ENCODE results near the gene CBX1.

CBX1 gene

DNA sequence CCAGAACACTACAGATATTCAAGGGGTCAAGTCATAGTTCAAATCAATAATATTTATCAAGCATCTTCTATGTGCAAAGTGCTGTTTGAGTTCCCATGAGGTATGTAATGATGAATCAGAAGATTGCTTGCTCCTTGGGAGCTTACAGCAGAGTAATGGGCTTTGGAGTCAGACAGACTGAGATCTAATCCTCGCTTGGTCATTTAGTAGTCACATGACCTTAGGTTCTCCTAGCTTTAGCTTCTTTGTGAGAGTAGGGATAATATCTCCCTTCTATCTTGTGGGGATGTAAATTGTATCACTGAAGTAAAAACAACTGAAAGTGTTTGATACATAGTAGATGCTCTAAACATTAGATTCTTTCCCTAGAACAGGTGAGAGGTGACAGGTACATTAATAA, 36.4 kb upstream of the CBX1 start:
- DNase-seq (ENCODE audit: low read depth, low spot score), result no peak
- no CpG with 5 or more reads among the region's 1 CpG for whole genome bisulfite sequencing (ENCODE audit: insufficient coverage, insufficient read length)
- Histone ChIP-seq H3K9me3 (ENCODE audit: control insufficient read depth, insufficient read depth, low read length) (no peaks in the 10 kb centered on the region), H3K4me3 (ENCODE audit: low read length) (no peak overlapping the region), H3K4me1 (ENCODE audit: control insufficient read depth, insufficient read depth, low read length) (no peaks in the 10 kb centered on the region), H3K27me3 (ENCODE audit: control insufficient read depth, insufficient read depth, low read length) (no peaks in the 10 kb centered on the region), H3K36me3 (ENCODE audit: control insufficient read depth, insufficient read depth, low read length) (no peaks in the 10 kb centered on the region), H3K27ac (ENCODE audit: low read length) (no peak overlapping the region)

DNA sequence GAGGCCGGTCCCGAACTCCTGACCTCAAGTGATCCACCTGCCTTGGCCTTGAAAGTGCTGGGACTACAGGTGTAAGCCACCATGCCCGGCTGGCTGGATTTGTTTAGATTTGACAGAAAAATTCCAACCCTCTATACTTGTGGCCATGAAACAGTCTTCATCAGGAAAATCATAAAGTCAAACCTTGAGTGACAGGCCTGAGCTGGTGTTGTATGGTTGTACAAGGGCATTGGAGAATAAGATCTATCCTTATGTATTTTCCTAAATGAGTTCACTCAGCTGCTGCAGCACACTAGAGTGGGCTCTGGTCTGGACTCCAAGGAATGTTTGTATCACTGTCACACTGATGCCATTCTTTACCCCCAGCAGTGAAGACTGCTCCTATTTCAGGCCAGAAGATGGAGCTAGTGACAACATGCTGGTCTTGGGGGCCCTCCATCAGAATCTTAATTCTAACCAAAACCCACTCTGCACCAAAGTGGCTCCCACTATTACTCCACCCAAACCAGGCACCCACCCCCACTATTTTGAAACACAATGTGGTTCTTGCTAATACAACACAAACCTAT, 33.7 kb upstream of the CBX1 start:
- no CpG with 5 or more reads among the region's 3 CpGs for WGBS (ENCODE audit: insufficient coverage, insufficient read length)
- Histone ChIP-seq H3K4me1 (ENCODE audit: control insufficient read depth, insufficient read depth, low read length) (no peaks in the 10 kb centered on the region), H3K36me3 (ENCODE audit: control insufficient read depth, insufficient read depth, low read length) (no peaks in the 10 kb centered on the region), H3K27ac (ENCODE audit: low read length) (no peak overlapping the region), H3K4me3 (ENCODE audit: low read length) (no peak overlapping the region), H3K9me3 (ENCODE audit: control insufficient read depth, insufficient read depth, low read length) (no peaks in the 10 kb centered on the region), H3K27me3 (ENCODE audit: control insufficient read depth, insufficient read depth, low read length) (no peaks in the 10 kb centered on the region)
- no peak for DNase-seq (ENCODE audit: low read depth, low spot score)

DNA sequence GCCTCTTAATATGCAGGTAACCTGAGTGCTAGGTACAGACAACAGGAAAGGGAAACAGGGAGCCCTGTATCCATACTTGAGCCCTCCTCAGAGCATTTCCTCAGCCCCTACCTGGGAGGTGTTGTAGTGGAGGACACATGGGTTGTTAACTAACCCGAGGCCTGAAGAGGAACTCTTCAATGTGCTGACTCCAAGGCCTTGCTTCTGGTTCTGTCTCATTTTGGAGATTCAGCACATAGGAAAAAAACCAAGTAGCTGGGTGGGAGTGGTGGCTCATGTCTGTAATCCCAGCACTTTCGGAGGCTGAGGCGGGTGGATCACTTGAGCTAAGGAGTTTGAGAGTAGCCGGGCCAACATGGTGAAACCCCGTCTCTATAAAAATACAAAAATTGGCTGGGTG, 31.1 kb upstream of the CBX1 start:
- WGBS (ENCODE audit: insufficient coverage, insufficient read length), result no CpG with 5 or more reads among the region's 5 CpGs
- DNase-seq (ENCODE audit: low read depth, low spot score), result no peak
- no peaks in the 10 kb centered on the region for H3K4me1 ChIP-seq (ENCODE audit: control insufficient read depth, insufficient read depth, low read length)
- H3K36me3 ChIP-seq (ENCODE audit: control insufficient read depth, insufficient read depth, low read length), result no peaks in the 10 kb centered on the region
- no peak overlapping the region for H3K27ac ChIP-seq (ENCODE audit: low read length)
- no peak overlapping the region for H3K4me3 ChIP-seq (ENCODE audit: low read length)
- H3K9me3 ChIP-seq (ENCODE audit: control insufficient read depth, insufficient read depth, low read length), result no peaks in the 10 kb centered on the region
- no peaks in the 10 kb centered on the region for H3K27me3 ChIP-seq (ENCODE audit: control insufficient read depth, insufficient read depth, low read length)

DNA sequence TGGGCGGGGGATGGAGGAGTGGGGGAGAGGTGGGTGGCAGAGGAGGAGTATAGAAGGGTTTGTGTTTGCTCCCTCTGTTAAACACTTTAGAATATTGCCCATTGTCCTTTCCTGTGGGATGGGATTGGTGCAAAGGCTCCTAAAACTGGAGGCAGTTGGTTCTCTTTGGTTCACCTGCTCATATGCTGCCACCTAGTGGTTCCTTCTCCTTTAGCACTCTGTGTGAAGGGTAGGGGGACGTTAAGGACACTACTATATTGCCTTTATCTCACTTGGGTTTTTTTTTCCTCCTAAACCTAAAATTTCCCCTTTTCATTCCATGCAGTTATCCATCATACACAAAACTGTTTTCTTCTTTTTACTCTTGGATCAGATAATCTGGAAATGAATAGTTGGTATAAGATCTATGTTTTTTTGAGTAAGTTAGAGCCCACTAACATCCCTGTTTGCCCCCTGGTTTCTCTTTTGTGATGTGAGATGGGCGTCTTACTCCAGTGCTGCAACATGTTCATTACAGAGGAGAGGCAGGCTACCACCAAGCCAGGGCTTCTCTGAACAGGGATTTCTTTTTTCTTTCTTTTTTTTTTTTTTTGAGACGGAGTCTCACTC, 30.0 kb upstream of the CBX1 start:
- DNase-seq (ENCODE audit: low read depth, low spot score), result peak; percentile 76
- Histone ChIP-seq H3K27me3 (ENCODE audit: control insufficient read depth, insufficient read depth, low read length) (no peaks in the 10 kb centered on the region), H3K4me1 (ENCODE audit: control insufficient read depth, insufficient read depth, low read length) (no peaks in the 10 kb centered on the region), H3K9me3 (ENCODE audit: control insufficient read depth, insufficient read depth, low read length) (no peaks in the 10 kb centered on the region), H3K27ac (ENCODE audit: low read length) (no peak overlapping the region), H3K36me3 (ENCODE audit: control insufficient read depth, insufficient read depth, low read length) (no peaks in the 10 kb centered on the region), H3K4me3 (ENCODE audit: low read length) (no peak overlapping the region)
- no CpG with 5 or more reads among the region's 4 CpGs for WGBS (ENCODE audit: insufficient coverage, insufficient read length)

DNA sequence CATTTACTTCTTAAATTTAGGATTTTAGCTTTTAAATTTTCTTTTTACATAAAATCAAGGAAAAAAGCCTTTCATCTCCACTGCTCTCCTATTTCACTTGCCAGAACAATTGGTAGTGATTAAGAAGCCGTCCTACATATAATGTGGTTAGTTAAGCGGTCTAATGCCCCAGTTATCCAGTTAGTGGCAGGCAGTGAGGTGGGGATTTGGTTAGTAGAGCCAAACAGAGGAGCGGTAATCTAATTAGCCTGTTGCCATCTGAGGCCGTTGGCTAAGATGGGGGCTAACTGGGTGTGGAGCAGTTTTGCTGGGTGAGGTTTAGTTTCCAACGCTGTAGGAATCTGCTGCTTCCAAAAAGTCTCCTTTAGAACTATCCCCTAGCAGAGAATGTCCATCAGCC, 28.7 kb upstream of the CBX1 start:
- Histone ChIP-seq H3K27me3 (ENCODE audit: control insufficient read depth, insufficient read depth, low read length) (no peaks in the 10 kb centered on the region), H3K4me3 (ENCODE audit: low read length) (no peak overlapping the region), H3K4me1 (ENCODE audit: control insufficient read depth, insufficient read depth, low read length) (no peaks in the 10 kb centered on the region), H3K27ac (ENCODE audit: low read length) (no peak overlapping the region), H3K9me3 (ENCODE audit: control insufficient read depth, insufficient read depth, low read length) (no peaks in the 10 kb centered on the region), H3K36me3 (ENCODE audit: control insufficient read depth, insufficient read depth, low read length) (no peaks in the 10 kb centered on the region)
- DNase-seq (ENCODE audit: low read depth, low spot score), result no peak
- no CpG with 5 or more reads among the region's 5 CpGs for WGBS (ENCODE audit: insufficient coverage, insufficient read length)

DNA sequence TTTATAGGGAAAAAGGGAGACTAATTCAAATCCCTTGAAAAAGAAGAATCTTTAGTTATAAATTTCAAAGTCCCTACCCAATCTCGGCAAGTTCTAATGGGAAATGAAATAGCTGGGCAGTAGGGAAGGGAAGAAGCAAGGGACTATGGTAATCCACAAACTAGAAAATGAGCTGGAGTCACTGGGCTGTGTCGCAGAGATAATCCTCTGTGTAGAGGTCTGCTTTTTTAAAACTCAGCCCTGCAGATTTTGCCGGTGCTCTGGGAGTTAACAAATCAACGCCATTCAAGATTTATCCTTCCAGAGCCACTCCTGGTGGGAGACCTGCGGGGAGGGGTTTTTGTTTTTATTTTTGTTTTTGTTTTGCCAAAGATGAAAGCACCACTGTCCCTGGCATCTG, 27.1 kb upstream of the CBX1 start:
- DNase-seq (ENCODE audit: low read depth, low spot score), result no peak
- Histone ChIP-seq H3K27me3 (ENCODE audit: control insufficient read depth, insufficient read depth, low read length) (no peaks in the 10 kb centered on the region), H3K4me1 (ENCODE audit: control insufficient read depth, insufficient read depth, low read length) (no peaks in the 10 kb centered on the region), H3K36me3 (ENCODE audit: control insufficient read depth, insufficient read depth, low read length) (no peaks in the 10 kb centered on the region), H3K4me3 (ENCODE audit: low read length) (no peak overlapping the region), H3K9me3 (ENCODE audit: control insufficient read depth, insufficient read depth, low read length) (no peaks in the 10 kb centered on the region), H3K27ac (ENCODE audit: low read length) (no peak overlapping the region)
- no CpG with 5 or more reads among the region's 5 CpGs for WGBS (ENCODE audit: insufficient coverage, insufficient read length)

DNA sequence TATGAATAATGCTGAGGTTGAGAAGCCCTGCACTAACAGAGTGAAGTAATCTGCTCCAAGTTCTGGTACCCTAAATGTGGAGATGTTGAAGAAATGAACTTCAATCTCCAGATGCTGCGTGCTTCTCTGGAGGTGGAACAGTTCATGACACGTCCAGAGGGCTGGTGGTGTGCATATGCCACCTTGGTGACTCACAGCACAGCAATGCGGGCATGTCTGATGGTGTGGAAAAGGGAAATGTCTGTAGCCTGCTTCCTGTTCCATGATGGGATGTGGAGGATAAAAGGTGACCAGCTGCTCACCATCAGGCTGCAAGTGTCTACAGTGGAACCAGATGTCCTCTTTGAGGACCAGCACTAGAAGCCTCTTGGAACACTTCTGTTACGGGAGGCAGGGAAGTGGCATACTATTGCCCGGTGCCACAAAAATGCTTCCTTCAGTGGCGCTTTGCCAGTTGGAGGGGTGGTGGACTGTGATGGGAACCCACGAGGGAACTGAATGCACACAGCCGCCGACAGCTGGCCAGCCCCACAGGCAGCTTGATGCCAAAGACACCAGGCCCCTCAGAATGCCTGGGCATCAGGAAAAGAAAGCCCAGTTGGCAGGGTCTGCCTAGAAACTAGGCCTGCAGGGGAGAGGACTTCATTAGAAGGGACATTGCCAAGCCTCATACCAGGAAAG, 26.2 kb upstream of the CBX1 start:
- Histone ChIP-seq H3K27ac (ENCODE audit: low read length) (no peak overlapping the region), H3K4me1 (ENCODE audit: control insufficient read depth, insufficient read depth, low read length) (no peaks in the 10 kb centered on the region), H3K36me3 (ENCODE audit: control insufficient read depth, insufficient read depth, low read length) (no peaks in the 10 kb centered on the region), H3K9me3 (ENCODE audit: control insufficient read depth, insufficient read depth, low read length) (no peaks in the 10 kb centered on the region), H3K4me3 (ENCODE audit: low read length) (no peak overlapping the region), H3K27me3 (ENCODE audit: control insufficient read depth, insufficient read depth, low read length) (no peaks in the 10 kb centered on the region)
- no CpG with 5 or more reads among the region's 9 CpGs for WGBS (ENCODE audit: insufficient coverage, insufficient read length)
- no peak for DNase-seq (ENCODE audit: low read depth, low spot score)

DNA sequence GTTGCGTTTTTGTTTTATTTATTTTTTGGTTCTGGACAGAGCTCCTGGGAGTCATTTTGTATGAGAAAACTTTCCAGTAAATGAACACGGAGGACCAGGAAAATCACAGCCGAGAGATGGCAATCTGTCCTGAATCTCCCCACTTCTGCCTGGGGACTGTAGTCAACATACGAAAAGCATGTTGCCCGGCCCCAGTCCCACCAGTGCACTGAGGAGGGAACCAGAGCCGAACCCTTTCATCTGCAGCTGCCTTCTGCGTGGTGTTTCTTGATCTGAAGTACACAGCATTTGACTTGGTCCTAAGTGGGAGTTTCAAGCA, 25.2 kb upstream of the CBX1 start:
- no peaks in the 10 kb centered on the region for H3K27me3 ChIP-seq (ENCODE audit: control insufficient read depth, insufficient read depth, low read length)
- no peak for DNase-seq (ENCODE audit: low read depth, low spot score)
- H3K27ac ChIP-seq (ENCODE audit: low read length), result no peak overlapping the region
- H3K9me3 ChIP-seq (ENCODE audit: control insufficient read depth, insufficient read depth, low read length), result no peaks in the 10 kb centered on the region
- no peak overlapping the region for H3K4me3 ChIP-seq (ENCODE audit: low read length)
- WGBS (ENCODE audit: insufficient coverage, insufficient read length), result no CpG with 5 or more reads among the region's 7 CpGs
- no peaks in the 10 kb centered on the region for H3K4me1 ChIP-seq (ENCODE audit: control insufficient read depth, insufficient read depth, low read length)
- peaks cover 3% of the 10 kb centered on the region; the same call in 1 of the 2 replicates for H3K36me3 ChIP-seq (ENCODE audit: control insufficient read depth, insufficient read depth, low read length)

DNA sequence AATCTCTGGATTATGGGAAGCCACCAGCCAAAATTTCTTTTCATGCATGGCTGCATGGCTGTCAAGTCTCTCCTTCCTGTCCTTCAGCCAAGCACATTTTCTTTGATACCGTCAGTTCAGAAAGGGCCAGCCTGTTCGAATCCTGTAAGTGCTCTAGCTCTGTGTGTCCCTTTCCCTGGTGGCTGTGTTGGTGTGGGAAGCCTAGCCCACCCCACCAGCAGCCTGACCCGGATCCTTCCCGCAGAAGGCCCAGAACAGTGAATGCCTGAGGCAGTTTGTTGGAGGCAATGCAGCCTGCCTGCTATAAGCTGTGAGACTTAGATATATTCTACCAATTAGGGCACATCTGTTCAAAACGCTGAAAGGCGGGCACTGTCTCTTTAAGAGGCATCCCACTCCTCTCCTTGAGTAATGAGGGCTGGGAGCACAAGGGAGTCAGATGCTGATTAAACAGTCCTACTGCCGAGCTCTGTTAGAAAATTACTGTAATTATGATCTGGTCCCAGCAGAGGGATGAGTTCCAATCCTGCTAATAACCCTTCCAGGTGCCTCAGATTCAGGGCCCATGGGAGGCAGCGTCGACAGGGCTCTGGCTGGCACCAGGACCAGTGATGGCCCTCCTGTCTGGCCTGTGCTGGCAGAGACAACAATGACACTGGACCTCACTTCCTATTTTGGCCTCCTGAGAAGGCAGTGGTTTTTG, 24.7 kb upstream of the CBX1 start:
- H3K4me1 ChIP-seq (ENCODE audit: control insufficient read depth, insufficient read depth, low read length), result no peaks in the 10 kb centered on the region
- no peak for DNase-seq (ENCODE audit: low read depth, low spot score)
- H3K27ac ChIP-seq (ENCODE audit: low read length), result no peak overlapping the region
- H3K9me3 ChIP-seq (ENCODE audit: control insufficient read depth, insufficient read depth, low read length), result no peaks in the 10 kb centered on the region
- H3K4me3 ChIP-seq (ENCODE audit: low read length), result no peak overlapping the region
- peaks cover 8% of the 10 kb centered on the region; the same call in 1 of the 2 replicates for H3K36me3 ChIP-seq (ENCODE audit: control insufficient read depth, insufficient read depth, low read length)
- no peaks in the 10 kb centered on the region for H3K27me3 ChIP-seq (ENCODE audit: control insufficient read depth, insufficient read depth, low read length)
- no CpG with 5 or more reads among the region's 9 CpGs for WGBS (ENCODE audit: insufficient coverage, insufficient read length)

DNA sequence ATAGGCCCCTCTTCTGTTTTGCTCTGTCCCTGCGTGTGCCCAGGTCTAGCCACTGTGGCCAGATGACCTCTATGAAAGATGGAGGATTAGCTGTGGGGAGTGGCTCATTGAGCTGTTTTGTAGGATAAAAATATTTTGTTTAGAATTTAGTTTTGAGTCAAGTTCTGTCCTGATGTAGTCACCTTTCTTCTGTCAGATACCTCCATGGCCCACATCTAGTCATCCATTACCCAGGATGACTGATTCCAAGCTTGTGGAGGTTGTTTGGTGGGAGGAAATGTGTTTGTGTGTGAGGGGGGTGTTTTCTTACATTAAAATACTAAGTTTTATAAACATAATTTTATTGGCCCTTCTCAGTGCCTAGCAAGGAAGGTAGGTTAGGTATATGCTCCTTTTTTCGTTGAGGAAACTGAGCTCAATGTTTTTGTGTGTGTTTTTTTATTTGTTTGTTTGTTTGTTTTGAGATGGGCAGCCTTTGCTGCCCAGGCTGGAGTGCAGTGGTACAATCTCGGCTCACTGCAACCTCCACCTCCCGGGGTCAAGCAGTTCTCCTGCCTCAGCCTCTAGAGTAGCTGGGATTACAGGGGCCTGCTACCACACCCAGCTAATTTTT, 22.6 kb upstream of the CBX1 start:
- H3K9me3 ChIP-seq (ENCODE audit: control insufficient read depth, insufficient read depth, low read length), result no peaks in the 10 kb centered on the region
- H3K36me3 ChIP-seq (ENCODE audit: control insufficient read depth, insufficient read depth, low read length), result peaks cover 11% of the 10 kb centered on the region; the same call in 1 of the 2 replicates
- H3K4me1 ChIP-seq (ENCODE audit: control insufficient read depth, insufficient read depth, low read length), result no peaks in the 10 kb centered on the region
- DNase-seq (ENCODE audit: low read depth, low spot score), result no peak
- H3K27me3 ChIP-seq (ENCODE audit: control insufficient read depth, insufficient read depth, low read length), result no peaks in the 10 kb centered on the region
- H3K27ac ChIP-seq (ENCODE audit: low read length), result no peak overlapping the region
- WGBS (ENCODE audit: insufficient coverage, insufficient read length), result no CpG with 5 or more reads among the region's 4 CpGs
- H3K4me3 ChIP-seq (ENCODE audit: low read length), result no peak overlapping the region

Measured in iPS DF 6.9 (cell line).